Measurements from ENCODE around the gene SV2A. TPM values are rescaled to one million over a fixed set of nuclear protein-coding genes. Genes with fewer than 3 reads are reported as not detected.

The SV2A gene
- total RNA-seq, 1 donor from 2014 or later = 5.9 TPM

DNA sequence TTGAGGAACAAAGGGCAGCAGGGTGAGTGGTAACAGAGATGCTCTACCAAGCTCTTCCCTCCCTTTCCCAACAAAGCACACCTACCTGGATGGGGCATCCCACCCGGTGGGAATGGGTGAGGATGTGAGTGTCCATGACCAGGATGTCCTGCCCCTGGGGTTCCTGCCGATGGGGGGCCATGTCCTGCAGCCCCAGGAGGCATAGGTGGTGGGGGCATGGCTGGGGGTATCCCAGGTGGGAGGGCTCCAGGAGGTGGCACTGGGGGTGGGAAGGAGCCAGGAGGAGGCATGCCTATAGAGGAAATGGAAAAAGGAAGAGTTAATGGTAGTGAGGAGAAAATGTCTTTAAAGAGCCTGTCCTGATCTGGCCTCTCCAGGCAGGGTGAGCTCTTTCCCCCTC is 8.1 kb upstream of the SV2A start:
- Histone ChIP-seq H3K27ac (no peak overlapping the region), H3K4me3 (peak overlapping the region in 1 of 2 donors; percentile 72), H3K4me1 (peaks cover 8 to 24% of the 10 kb centered on the region in 2 donors), H3K9me3 (no peaks in the 10 kb centered on the region), H3K36me3 (peaks cover 59 to 60% of the 10 kb centered on the region in 2 donors), H3K27me3 (no peaks in the 10 kb centered on the region)
- DNase-seq (ENCODE audit: low spot score in 2 of 2) = no peak
- TF ChIP-seq, protein P1, sequence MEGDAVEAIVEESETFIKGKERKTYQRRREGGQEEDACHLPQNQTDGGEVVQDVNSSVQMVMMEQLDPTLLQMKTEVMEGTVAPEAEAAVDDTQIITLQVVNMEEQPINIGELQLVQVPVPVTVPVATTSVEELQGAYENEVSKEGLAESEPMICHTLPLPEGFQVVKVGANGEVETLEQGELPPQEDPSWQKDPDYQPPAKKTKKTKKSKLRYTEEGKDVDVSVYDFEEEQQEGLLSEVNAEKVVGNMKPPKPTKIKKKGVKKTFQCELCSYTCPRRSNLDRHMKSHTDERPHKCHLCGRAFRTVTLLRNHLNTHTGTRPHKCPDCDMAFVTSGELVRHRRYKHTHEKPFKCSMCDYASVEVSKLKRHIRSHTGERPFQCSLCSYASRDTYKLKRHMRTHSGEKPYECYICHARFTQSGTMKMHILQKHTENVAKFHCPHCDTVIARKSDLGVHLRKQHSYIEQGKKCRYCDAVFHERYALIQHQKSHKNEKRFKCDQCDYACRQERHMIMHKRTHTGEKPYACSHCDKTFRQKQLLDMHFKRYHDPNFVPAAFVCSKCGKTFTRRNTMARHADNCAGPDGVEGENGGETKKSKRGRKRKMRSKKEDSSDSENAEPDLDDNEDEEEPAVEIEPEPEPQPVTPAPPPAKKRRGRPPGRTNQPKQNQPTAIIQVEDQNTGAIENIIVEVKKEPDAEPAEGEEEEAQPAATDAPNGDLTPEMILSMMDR (IDR thresholded peaks at IDR 0.05) = no peak
- intact Hi-C loops (cut with DNase I) = no loop called here

DNA sequence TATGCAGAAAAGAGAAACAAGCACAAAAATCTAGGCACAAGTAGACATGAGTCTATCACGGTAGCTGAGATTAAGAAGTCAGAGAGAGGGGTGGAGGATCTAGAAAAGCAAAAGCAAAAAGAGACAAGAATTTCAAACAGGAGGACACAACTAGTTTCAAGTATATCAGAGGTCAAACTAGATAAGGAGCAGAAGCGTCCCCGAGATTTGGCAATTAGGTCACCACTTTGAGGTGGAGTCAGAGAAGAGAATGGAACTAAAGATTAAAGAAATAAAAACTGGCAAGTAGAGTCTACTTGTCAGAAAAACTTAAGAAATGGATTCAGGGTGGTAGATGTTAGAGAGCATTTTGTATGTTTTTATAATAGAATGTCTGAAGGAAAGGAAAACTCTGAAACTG is 7.7 kb upstream of the SV2A start:
- Histone ChIP-seq H3K27ac (no peak overlapping the region), H3K36me3 (peaks cover 55 to 56% of the 10 kb centered on the region in 2 donors), H3K4me1 (peaks cover 8 to 24% of the 10 kb centered on the region in 2 donors), H3K9me3 (no peaks in the 10 kb centered on the region), H3K27me3 (no peaks in the 10 kb centered on the region), H3K4me3 (no peak overlapping the region)
- no peak for DNase-seq (ENCODE audit: low spot score in 2 of 2)
- TF ChIP-seq, protein P1 (IDR thresholded peaks at IDR 0.05) = no peak
- intact Hi-C loops (cut with DNase I) = no loop called here

DNA sequence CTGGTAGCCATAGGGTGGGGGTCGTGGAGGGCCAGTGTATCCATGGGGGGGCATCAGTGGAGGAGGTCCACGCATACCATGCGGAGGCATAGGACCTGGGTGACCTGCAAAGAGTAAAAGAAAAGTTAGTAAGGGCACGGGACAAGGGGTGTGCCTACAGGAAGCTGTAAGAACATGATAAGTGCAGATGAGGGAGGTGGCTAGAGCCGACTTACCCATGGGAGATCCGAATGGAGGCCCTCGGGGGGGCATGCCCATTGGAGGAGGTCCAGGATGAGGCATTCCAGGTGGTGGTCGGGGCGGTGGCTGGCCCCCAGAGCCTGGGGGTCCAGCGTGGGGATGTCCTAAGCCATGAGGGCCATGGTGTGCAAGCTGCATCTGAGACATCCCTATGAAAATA is 6.0 kb upstream of the SV2A start:
- Histone ChIP-seq H3K27ac (no peak overlapping the region), H3K4me1 (peaks cover 8 to 23% of the 10 kb centered on the region in 2 donors), H3K27me3 (no peaks in the 10 kb centered on the region), H3K9me3 (no peaks in the 10 kb centered on the region), H3K4me3 (no peak overlapping the region), H3K36me3 (peaks cover 42 to 45% of the 10 kb centered on the region in 2 donors)
- no peak for DNase-seq (ENCODE audit: low spot score in 2 of 2)
- intact Hi-C loops (cut with DNase I) = no loop called here
- TF ChIP-seq, protein P1 (IDR thresholded peaks at IDR 0.05) = no peak

DNA sequence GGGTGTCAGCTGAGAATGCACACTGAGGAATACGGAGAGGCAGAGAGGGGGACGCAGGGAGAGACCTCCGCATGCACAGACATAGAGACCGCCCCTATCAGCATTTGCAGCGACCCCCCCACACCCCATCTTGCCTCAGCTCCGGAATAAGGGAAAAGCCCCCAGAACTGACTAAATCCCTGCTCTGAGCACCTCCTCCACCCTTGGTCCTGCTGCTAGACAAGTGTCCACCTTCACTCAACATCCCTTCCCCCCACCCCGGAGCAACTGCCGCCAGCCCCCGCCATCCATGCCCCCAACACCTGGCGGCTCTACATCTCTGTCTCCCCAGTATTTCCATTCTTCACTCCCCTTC is 769 bp downstream of the SV2A start:
- DNase-seq (ENCODE audit: low spot score in 2 of 2) = no peak
- TF ChIP-seq, protein P1 (IDR thresholded peaks at IDR 0.05) = no peak

DNA sequence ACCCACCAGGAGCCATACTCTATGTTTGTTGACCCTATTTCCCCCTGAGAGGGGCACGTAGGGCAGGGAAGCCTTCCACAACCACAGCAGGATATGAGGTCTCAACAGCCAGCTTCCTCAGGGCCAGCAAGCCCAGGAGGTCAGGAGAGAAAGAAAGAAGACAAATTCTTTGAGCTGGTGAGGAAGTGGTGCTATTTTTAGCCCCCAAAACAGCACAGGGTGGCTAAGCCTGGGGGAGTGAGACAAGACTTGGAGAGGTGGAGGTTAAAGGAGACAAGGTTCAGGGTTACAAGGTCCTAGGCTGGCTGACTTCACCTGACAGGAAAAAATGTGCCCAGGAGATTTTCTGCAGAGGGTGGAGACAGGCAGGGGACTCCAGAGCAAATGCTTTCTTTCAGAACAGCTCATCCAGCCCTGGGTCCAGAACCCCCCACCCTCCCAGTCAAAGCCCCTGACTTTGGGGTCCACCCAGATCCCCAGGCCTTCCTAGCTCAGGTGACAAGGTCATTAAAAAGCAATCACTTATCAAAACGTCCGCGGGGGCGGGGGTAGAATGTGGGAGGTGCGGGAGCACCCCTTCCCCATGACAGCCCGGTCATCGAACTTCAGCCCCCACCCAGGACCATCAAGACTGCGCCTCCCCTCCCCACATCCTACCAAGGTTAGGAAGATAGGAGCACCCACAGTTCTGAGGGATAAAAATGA is 1.3 kb downstream of the SV2A start:
- Histone ChIP-seq H3K9me3 (no peaks in the 10 kb centered on the region), H3K27me3 (no peaks in the 10 kb centered on the region), H3K4me3 (peak overlapping the region; percentile 67 to 87), H3K27ac (peak overlapping the region; percentile 75 to 78), H3K36me3 (peaks cover 3 to 19% of the 10 kb centered on the region in 2 donors), H3K4me1 (peaks cover 0 to 11% of the 10 kb centered on the region in 2 donors)
- TF ChIP-seq, protein P1 (IDR thresholded peaks at IDR 0.05) = no peak
- DNase-seq (ENCODE audit: low spot score in 2 of 2) = no peak
- intact Hi-C loops (cut with DNase I) = loop anchor here (2.0 kb wide), 1 partner anchor 18 kb away; the partner anchor contains the start of gene BOLA1

More for the DNA sequence above, 769 bp downstream of the SV2A start:
- Histone ChIP-seq H3K27ac (peak overlapping the region; percentile 75 to 78), H3K27me3 (no peaks in the 10 kb centered on the region), H3K4me1 (peaks cover 0 to 11% of the 10 kb centered on the region in 2 donors), H3K9me3 (no peaks in the 10 kb centered on the region), H3K4me3 (peak overlapping the region; percentile 67 to 87), H3K36me3 (peaks cover 0 to 15% of the 10 kb centered on the region in 2 donors)
- intact Hi-C loops (cut with DNase I) = loop anchor here (1.0 to 2.0 kb wide), 2 partner anchors 18 to 29 kb away; partner anchors contain the start of gene BOLA1

All from ascending aorta (tissue), 2 donors.